HL-60 (cell line): ENCODE measurements around the gene BRME1.

Source experiments
- GABPA ChIP-seq: IDR thresholded peaks from 2 replicates; pipeline ENCODE4 v1.6.1; 2012; ENCODE audit warnings: low read depth
- POLR2AphosphoS5 ChIP-seq: IDR thresholded peaks from 2 replicates; pipeline ENCODE4 v1.6.1; 2012; ENCODE audit warnings: low read depth
- SPI1 ChIP-seq: IDR thresholded peaks from 2 replicates; pipeline ENCODE4 v1.6.1; 2012; ENCODE audit warnings: low read depth, mild to moderate bottlenecking, borderline replicate concordance
- TF ChIP-seq, protein P1 (sequence below): IDR thresholded peaks from one replicate; pipeline ENCODE4 v1.5.1; 2011; ENCODE audit warnings: low read length, control low read depth, inconsistent platforms; ENCODE audit not compliant: insufficient read depth
- TF ChIP-seq, protein P2 (sequence below): IDR thresholded peaks from 2 replicates; pipeline ENCODE4 v1.6.1; 2012; ENCODE audit warnings: low read depth; ENCODE audit not compliant: insufficient replicate concordance

GRCh38 chr19:13882836-13883235 lies 23.1 kb downstream of the BRME1 start:
- TF ChIP-seq, protein P1, sequence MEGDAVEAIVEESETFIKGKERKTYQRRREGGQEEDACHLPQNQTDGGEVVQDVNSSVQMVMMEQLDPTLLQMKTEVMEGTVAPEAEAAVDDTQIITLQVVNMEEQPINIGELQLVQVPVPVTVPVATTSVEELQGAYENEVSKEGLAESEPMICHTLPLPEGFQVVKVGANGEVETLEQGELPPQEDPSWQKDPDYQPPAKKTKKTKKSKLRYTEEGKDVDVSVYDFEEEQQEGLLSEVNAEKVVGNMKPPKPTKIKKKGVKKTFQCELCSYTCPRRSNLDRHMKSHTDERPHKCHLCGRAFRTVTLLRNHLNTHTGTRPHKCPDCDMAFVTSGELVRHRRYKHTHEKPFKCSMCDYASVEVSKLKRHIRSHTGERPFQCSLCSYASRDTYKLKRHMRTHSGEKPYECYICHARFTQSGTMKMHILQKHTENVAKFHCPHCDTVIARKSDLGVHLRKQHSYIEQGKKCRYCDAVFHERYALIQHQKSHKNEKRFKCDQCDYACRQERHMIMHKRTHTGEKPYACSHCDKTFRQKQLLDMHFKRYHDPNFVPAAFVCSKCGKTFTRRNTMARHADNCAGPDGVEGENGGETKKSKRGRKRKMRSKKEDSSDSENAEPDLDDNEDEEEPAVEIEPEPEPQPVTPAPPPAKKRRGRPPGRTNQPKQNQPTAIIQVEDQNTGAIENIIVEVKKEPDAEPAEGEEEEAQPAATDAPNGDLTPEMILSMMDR: no peak
- TF ChIP-seq, protein P2, sequence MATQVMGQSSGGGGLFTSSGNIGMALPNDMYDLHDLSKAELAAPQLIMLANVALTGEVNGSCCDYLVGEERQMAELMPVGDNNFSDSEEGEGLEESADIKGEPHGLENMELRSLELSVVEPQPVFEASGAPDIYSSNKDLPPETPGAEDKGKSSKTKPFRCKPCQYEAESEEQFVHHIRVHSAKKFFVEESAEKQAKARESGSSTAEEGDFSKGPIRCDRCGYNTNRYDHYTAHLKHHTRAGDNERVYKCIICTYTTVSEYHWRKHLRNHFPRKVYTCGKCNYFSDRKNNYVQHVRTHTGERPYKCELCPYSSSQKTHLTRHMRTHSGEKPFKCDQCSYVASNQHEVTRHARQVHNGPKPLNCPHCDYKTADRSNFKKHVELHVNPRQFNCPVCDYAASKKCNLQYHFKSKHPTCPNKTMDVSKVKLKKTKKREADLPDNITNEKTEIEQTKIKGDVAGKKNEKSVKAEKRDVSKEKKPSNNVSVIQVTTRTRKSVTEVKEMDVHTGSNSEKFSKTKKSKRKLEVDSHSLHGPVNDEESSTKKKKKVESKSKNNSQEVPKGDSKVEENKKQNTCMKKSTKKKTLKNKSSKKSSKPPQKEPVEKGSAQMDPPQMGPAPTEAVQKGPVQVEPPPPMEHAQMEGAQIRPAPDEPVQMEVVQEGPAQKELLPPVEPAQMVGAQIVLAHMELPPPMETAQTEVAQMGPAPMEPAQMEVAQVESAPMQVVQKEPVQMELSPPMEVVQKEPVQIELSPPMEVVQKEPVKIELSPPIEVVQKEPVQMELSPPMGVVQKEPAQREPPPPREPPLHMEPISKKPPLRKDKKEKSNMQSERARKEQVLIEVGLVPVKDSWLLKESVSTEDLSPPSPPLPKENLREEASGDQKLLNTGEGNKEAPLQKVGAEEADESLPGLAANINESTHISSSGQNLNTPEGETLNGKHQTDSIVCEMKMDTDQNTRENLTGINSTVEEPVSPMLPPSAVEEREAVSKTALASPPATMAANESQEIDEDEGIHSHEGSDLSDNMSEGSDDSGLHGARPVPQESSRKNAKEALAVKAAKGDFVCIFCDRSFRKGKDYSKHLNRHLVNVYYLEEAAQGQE: no peak
- TF ChIP-seq POLR2AphosphoS5 (no peak), GABPA (no peak), SPI1 (no peak)
